ENCODE results near the gene TSPAN18. TPM values are rescaled to one million over a fixed set of nuclear protein-coding genes. Genes with fewer than 3 reads are reported as not detected.
"Not testable (repeated sequence)": the region's sequence is repeated elsewhere in the genome, so short reads cannot be mapped to it uniquely, and the experiment has no call there.

Gene TSPAN18
- total RNA-seq, 1 experiment from 2014 or later: 21.3 TPM

DNA sequence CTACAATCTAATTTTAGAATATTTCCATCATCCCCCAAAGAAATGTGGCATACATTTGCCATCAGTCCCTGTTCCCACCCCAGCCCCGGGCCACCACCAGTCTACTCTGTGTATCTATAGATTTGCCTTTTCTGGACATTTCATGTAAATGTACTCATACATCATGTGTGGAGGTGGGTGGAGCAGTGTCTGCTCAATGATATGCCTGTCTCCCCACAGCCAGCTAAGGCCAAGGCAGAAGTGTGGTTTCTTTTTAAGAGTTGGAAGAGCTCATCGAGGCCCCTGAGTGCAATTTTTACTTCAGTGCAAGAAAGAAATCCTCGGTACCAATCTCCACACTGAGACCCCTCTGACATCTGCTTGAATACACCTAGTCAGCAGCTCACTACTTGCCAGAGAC lies 143.4 kb downstream of the TSPAN18 start:
- DNase-seq (ENCODE audit: low read depth, low spot score) (no peak), ATAC-seq (no peak)
- Histone ChIP-seq H3K27me3 (ENCODE audit: control insufficient read depth, insufficient read depth, low read length) (no peaks in the 10 kb centered on the region), H3K27ac (ENCODE audit: low read length) (no peak overlapping the region; the same call in 1 of the 2 replicates), H3K9me3 (ENCODE audit: control insufficient read depth, insufficient read depth, low read depth, low read length) (no peaks in the 10 kb centered on the region), H3K4me3 (ENCODE audit: low read depth in 2 of 2, low read length in 2 of 2) (no peak overlapping the region), H3K4me1 (ENCODE audit: control insufficient read depth, insufficient read depth, low read length) (peaks cover 12% of the 10 kb centered on the region), H3K36me3 (ENCODE audit: control insufficient read depth, insufficient read depth, low read length) (no peaks in the 10 kb centered on the region)
- BruUV-seq (replicated peaks): no TSS peak
- intact Hi-C loops (cut with micrococcal nuclease; ENCODE audit: unreplicated experiment) (no loop called here), in situ Hi-C loops (cut with HindIII; ENCODE audit: low pct_unique_long_range_greater_than_20kb, low sequenced_read_pairs) (no loop called here)
- no peak for TF ChIP-seq POLR2AphosphoS5 (IDR thresholded peaks at IDR 0.05; ENCODE audit: low read depth, low read length)
- TF ChIP-seq, protein P1, sequence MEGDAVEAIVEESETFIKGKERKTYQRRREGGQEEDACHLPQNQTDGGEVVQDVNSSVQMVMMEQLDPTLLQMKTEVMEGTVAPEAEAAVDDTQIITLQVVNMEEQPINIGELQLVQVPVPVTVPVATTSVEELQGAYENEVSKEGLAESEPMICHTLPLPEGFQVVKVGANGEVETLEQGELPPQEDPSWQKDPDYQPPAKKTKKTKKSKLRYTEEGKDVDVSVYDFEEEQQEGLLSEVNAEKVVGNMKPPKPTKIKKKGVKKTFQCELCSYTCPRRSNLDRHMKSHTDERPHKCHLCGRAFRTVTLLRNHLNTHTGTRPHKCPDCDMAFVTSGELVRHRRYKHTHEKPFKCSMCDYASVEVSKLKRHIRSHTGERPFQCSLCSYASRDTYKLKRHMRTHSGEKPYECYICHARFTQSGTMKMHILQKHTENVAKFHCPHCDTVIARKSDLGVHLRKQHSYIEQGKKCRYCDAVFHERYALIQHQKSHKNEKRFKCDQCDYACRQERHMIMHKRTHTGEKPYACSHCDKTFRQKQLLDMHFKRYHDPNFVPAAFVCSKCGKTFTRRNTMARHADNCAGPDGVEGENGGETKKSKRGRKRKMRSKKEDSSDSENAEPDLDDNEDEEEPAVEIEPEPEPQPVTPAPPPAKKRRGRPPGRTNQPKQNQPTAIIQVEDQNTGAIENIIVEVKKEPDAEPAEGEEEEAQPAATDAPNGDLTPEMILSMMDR (IDR thresholded peaks at IDR 0.05): no peak
- no peak for TF ChIP-seq SIN3A (IDR thresholded peaks at IDR 0.05; ENCODE audit: borderline replicate concordance, insufficient read depth, low read depth, low read length)
- no peak for TF ChIP-seq TCF7L2 (IDR thresholded peaks at IDR 0.05; ENCODE audit: low read depth, low read length)
- TF ChIP-seq, protein P2, sequence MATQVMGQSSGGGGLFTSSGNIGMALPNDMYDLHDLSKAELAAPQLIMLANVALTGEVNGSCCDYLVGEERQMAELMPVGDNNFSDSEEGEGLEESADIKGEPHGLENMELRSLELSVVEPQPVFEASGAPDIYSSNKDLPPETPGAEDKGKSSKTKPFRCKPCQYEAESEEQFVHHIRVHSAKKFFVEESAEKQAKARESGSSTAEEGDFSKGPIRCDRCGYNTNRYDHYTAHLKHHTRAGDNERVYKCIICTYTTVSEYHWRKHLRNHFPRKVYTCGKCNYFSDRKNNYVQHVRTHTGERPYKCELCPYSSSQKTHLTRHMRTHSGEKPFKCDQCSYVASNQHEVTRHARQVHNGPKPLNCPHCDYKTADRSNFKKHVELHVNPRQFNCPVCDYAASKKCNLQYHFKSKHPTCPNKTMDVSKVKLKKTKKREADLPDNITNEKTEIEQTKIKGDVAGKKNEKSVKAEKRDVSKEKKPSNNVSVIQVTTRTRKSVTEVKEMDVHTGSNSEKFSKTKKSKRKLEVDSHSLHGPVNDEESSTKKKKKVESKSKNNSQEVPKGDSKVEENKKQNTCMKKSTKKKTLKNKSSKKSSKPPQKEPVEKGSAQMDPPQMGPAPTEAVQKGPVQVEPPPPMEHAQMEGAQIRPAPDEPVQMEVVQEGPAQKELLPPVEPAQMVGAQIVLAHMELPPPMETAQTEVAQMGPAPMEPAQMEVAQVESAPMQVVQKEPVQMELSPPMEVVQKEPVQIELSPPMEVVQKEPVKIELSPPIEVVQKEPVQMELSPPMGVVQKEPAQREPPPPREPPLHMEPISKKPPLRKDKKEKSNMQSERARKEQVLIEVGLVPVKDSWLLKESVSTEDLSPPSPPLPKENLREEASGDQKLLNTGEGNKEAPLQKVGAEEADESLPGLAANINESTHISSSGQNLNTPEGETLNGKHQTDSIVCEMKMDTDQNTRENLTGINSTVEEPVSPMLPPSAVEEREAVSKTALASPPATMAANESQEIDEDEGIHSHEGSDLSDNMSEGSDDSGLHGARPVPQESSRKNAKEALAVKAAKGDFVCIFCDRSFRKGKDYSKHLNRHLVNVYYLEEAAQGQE (IDR thresholded peaks at IDR 0.05; ENCODE audit: insufficient read depth in 1 of 2, low read depth in 2 of 2, low read length in 1 of 2): no peak
- POLR2A ChIA-PET: no interaction called here
- CTCF ChIA-PET: interaction anchor here (1.0 kb wide), 1 partner anchor 25 kb away, joined by 3 read pairs; no protein-coding TSS in a partner anchor

DNA sequence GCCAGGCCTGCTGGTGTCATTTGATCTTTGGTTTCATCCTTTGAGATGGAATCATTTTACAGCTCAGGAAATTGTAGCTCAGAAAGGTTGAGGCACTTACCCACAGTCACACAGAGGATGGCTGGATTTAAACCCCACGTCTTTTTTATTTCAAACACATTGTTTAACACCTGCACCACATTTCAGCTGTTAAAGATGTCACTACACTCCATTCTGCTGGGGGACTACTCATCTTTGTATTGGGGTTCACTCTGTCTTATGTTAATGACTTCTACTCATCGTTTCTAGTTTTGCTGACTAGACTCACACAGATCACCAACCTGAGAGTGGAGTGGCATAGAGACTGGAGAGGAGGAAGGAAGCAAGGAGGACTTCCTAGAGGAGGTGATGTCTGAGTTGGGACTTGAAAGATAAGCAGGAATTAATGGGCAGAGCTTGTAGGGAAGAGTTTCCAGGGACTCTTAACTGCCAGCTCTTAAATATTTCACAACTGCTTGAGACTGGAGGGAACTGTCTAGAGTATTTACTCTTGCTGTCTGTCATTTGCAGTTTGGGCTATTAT lies 143.9 kb downstream of the TSPAN18 start:
- ChIA-PET POLR2A (no interaction called here), CTCF (interaction anchor here (1.0 kb wide), 1 partner anchor 24 kb away, joined by 3 read pairs; no protein-coding TSS in a partner anchor)
- Histone ChIP-seq H3K27ac (ENCODE audit: low read length) (no peak overlapping the region; the same call in 1 of the 2 replicates), H3K4me1 (ENCODE audit: control insufficient read depth, insufficient read depth, low read length) (peaks cover 7% of the 10 kb centered on the region), H3K27me3 (ENCODE audit: control insufficient read depth, insufficient read depth, low read length) (no peaks in the 10 kb centered on the region), H3K9me3 (ENCODE audit: control insufficient read depth, insufficient read depth, low read depth, low read length) (no peaks in the 10 kb centered on the region), H3K36me3 (ENCODE audit: control insufficient read depth, insufficient read depth, low read length) (no peaks in the 10 kb centered on the region), H3K4me3 (ENCODE audit: low read depth in 2 of 2, low read length in 2 of 2) (no peak overlapping the region)
- DNase-seq (ENCODE audit: low read depth, low spot score) (no peak), ATAC-seq (no peak)
- TF ChIP-seq, protein P1 (IDR thresholded peaks at IDR 0.05): no peak
- TF ChIP-seq POLR2AphosphoS5 (IDR thresholded peaks at IDR 0.05; ENCODE audit: low read depth, low read length) (no peak), TCF7L2 (IDR thresholded peaks at IDR 0.05; ENCODE audit: low read depth, low read length) (no peak), SIN3A (IDR thresholded peaks at IDR 0.05; ENCODE audit: borderline replicate concordance, insufficient read depth, low read depth, low read length) (no peak)
- TF ChIP-seq, protein P2 (IDR thresholded peaks at IDR 0.05; ENCODE audit: insufficient read depth in 1 of 2, low read depth in 2 of 2, low read length in 1 of 2): no peak
- no TSS peak for BruUV-seq (replicated peaks)
- in situ Hi-C loops (cut with HindIII; ENCODE audit: low pct_unique_long_range_greater_than_20kb, low sequenced_read_pairs): no loop called here
- intact Hi-C loops (cut with micrococcal nuclease; ENCODE audit: unreplicated experiment): no loop called here

DNA sequence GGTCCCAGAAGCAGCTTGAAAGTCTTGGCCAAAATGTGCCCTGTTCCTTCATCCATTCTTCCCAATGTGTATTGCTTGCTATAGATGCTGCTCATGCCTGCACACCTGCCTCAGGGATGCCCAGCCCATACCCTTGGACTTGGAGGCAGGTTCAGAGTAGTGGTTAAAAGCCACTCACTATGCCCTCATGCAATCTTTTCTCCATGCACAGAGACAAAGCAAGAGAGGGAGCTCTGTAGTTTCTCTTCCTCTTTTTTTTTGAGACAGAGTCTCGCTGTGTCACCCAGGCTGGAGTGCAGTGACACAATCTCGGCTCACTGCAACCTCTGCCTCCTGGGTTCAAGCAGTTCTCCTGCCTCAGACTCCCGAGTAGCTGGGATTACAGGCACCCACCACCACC lies 144.9 kb downstream of the TSPAN18 start:
- H3K9me3 ChIP-seq (ENCODE audit: control insufficient read depth, insufficient read depth, low read depth, low read length); H3K27me3 ChIP-seq (ENCODE audit: control insufficient read depth, insufficient read depth, low read length); in situ Hi-C loops (cut with HindIII; ENCODE audit: low pct_unique_long_range_greater_than_20kb, low sequenced_read_pairs); BruUV-seq (replicated peaks); intact Hi-C loops (cut with micrococcal nuclease; ENCODE audit: unreplicated experiment); POLR2A ChIA-PET; H3K4me1 ChIP-seq (ENCODE audit: control insufficient read depth, insufficient read depth, low read length); H3K27ac ChIP-seq (ENCODE audit: low read length); H3K36me3 ChIP-seq (ENCODE audit: control insufficient read depth, insufficient read depth, low read length); DNase-seq (ENCODE audit: low read depth, low spot score); ATAC-seq; H3K4me3 ChIP-seq (ENCODE audit: low read depth in 2 of 2, low read length in 2 of 2); CTCF ChIA-PET: not testable (repeated sequence)

Measured in Panc1 (cell line).